Skin epidermis (tissue), 12 donors: ENCODE data around the gene ZFAND2A.
A peak's percentile ranks its signal among the peaks of the same experiment; 100 is the strongest.

Source experiments
- H3K27ac ChIP-seq, 21 experiments: fragments of 200-600 bp; sonication (generic) in 11 of 21; one replicate each; pipeline ENCODE4 v1.5.0; 2020; ENCODE audit warnings: mild to moderate bottlenecking in 3 of 21, inconsistent platforms in 2 of 21, moderate library complexity in 2 of 21
- H3K4me3 ChIP-seq, 7 experiments: fragments of 200-600 bp; sonication (generic) in 2 of 7; one replicate each; pipeline ENCODE4 v1.5.0; 2020; ENCODE audit warnings: inconsistent platforms in 2 of 7, mild to moderate bottlenecking in 2 of 7, moderate library complexity in 1 of 7

The ZFAND2A gene

DNA sequence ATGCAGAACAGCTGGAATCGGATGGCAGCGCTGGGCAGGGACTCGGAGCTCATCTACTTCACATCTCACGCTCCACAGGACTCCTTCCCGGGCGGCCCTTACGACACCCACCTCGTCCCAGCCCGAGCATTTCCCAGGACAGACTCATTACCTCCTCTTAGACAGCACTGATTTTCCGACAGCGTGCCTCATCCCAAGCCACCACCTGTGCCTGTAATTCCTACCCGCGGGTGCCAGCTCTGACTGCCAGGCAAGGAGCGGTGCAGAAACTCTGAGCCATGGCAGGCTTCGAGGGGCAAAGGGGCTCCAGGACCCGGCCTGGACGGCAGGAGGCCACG, 46.5 kb downstream of the ZFAND2A start:
- no peak overlapping the region for H3K27ac ChIP-seq
- H3K4me3 ChIP-seq = no peak overlapping the region

DNA sequence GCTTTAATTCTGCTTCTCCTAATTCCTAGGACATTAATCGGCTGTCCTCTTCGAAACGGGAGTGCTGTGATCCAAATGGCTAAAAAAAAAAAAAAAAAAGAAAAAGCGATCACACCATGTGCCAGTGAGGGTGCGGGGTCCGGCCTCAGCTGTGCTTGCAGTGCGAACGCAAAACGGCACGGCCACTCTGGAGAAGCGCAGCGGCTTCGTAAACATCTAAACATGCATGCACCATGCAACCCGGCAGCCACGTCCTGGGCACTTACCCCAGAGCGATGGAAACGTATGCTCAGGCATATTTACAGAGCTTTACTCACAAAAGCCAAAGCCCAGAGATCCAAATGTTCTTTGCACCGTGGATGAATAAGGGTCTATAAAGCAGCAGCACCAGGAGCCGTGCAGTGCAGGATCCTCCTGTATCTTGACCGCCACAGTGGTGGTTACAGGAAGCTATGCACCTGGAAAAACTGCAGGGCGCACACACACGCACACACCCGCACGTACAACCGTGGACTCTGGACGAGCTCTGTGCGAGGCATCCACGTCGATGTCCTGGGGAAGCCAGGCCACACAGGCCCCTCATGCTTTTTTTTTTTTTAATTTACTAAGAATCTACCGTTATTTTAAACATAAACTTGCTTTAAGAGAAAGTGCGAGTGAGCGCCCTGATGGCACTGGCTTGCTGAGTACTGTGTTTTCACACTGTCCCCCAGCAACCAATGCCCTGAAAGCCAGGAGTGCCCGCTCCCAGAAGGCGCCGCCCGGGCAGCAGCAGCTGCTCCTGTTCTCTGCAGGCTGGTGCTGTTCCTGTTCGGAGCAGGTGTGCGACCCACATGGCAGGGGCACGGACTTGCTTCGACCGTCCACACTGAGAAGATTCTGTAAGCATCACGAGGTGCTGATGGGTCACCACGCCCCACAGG, 47.1 kb downstream of the ZFAND2A start:
- H3K27ac ChIP-seq = no peak overlapping the region

DNA sequence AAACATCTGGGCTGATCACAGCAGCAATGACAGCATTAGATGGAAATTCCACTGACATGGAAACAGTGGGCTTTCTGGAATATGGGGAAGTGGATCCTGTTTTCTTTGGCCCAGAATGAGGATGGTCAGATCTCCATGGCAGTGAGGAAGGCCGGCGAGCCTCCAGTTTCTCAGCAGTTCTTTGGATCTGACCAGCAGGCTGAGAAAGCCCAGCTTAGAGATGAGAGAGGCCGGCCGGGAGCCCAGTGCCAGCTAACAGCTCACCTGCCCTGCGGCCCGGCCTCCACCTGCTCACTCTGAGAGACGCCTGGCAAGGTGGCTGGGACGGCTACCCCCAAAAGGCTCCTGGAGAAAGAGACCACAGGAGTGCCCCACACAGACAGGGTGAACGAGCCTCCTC, 47.9 kb downstream of the ZFAND2A start:
- Histone ChIP-seq H3K4me3 (no peak overlapping the region), H3K27ac (no peak overlapping the region)

More for the DNA sequence above, 47.1 kb downstream of the ZFAND2A start:
- no peak overlapping the region for H3K4me3 ChIP-seq

DNA sequence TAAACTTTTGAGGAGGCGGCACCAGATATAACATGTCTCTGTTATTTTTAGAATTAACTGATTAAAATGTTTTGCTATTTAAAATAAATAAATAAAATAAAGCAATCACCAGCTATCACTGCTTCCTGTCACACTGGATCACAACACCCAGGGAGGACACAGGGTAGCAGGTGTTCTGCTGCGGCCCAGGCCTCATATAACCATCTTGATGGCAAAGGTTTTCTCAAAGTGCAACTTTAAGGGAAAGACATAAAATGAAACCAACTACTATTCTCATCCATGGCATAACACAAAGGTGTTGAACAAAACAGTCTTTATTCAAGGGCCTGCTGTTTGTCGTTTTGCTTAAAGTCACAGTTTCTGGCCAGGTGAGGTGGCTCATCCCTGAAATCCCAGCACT, 48.8 kb downstream of the ZFAND2A start:
- H3K27ac ChIP-seq = no peak overlapping the region

DNA sequence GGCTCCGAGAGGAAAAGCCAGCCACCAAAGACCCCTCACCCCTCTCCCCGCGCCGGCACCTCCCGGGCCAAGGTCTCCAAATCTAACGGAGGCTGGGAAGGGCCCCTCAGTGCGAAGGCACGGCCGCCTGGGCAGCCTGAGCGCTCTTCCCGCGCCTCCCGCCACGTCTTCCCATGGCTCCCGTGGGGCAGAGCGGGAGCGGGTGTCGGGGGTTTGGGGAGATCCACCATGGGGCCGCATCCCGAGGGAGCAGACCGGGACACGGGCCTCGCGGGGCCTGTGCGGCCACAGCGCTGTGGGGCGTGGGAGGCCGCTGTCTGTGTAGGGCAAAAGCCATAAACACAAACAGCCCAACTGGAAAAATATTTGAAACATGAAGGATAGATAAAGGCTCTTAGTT, 49.6 kb downstream of the ZFAND2A start:
- no peak overlapping the region for H3K27ac ChIP-seq
- H3K4me3 ChIP-seq = no peak overlapping the region

More for the DNA sequence above, 48.8 kb downstream of the ZFAND2A start:
- H3K4me3 ChIP-seq = no peak overlapping the region

DNA sequence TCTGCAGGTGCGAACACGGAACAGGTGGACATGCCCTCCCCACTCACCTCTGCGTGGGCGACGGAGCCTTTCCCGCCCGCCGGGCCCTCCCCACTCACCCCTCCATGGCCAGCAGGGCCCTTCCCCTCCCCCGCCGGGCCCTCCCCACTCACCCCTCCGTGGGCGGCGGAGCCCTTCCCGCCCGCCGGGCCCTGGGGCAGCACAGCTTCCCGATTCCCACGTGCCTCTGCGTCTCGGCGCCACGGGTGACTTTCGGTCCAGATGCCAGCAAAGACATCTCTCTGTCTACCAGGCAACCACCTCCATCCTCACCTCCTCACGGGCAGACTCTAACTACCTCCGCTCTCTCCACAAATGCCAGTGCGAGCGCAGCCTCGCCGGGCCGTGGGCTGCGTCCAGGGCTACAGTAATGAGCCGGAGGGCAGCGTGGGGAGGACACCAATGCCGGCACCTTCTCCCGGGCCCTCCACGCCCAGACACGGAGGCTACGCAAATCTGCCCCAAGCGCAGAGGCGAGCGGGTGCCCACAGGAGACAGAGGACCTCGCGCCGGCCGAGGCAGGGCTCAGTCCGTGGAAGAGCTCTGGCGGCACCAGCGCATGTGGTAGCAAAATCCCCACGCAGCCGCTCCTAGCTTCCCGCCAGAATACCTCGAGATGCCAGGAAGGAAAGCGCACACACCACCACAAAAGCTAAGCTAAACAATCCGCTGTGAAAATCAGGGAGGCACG, 50.2 kb downstream of the ZFAND2A start:
- Histone ChIP-seq H3K27ac (no peak overlapping the region), H3K4me3 (no peak overlapping the region)

DNA sequence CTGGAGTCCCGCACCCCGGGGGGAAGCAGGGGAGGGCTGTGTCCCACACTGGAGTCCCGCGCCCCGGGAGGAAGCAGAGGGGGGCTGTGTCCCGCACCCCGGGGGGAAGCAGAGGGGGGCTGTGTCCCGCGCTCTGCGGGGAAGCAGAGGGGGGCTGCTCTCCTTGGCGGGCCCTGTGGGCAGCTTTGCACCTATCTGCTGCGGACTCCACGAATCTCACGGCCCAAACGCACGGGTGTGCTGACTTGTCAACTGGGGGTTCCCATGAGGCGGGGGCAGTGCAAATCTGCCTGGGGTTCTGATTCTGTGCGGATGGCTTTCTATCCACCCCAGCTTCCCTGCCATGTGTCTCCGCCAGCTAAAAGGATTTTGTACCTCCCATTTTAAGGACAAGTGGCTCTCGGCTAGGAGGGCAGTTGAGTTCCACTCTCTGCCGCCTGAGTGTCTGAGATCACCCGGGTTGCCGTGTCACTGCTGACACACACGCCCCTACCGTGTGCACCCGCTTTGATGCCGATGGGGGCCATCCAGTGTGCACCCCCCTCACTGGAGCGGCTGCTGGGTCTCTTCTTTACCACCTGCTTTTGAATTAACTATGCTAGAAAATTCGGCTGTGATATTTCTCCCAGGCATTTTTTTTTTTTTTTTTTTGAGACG, 51.6 kb downstream of the ZFAND2A start:
- H3K4me3 ChIP-seq = no peak overlapping the region
- no peak overlapping the region for H3K27ac ChIP-seq

DNA sequence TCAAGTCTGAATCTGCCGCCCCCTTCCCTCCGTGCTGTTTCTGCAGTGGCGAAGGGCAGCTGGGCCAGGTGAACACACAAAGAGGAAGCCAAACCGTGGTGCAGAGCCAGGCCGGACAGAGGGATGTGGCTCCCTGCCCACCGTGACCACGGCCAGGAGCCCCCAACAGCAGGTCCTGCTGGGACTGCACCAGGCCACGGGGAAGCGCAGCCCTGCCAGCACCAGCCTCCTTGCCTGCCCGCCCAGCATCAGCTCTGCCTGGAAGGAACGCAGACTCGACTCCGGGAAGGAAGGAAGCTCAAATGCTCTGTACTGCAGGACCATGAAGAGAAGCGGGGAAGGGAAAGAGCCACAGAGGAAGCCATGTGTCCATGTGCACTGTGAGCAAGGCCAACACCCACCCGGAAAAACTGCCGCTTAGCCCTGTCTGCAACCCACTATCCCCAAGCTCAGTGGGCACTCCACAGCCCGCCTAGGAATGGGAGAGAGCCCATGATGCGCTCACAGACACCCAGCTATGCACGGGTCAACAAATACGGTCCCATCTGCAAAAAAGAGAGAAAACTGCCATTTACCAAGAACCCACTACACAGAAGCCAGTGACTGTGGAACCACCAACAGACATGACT, 53.1 kb downstream of the ZFAND2A start:
- no peak overlapping the region for H3K27ac ChIP-seq

DNA sequence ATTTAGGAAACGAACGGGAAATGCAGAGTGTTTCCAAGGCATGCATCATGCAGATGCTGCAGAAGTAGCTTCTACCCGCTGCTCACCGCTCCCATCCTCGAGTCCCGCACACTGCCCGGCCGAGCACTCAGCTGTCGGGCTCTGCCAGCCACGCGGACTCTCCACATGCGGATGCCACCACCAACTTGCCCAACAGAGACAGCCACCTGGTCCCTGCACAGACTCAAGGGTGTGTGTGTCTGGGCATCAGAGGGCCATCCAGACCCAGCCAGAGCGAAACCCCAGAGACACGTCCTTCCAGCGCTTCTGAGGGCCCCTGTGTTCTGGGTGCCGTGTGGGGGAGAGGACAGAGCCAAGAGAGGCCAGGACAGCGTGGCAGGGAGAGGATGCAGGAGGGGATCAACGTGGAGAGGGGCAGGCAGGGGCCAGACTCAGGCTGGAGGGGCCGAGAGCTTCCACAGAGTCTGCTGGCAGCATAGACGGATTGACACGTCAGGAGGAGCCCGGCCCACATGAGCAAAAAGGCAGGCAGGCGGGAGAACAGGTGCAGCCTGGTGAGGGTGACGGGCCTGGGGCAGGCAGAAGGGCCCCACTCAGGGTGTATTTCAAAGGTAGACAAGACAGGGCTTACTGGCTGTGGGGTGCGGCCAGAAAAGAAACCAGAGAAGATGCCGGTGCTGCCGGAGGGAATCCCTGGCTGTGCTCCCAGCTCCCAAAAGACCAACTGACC, 53.8 kb downstream of the ZFAND2A start:
- H3K27ac ChIP-seq = no peak overlapping the region
- no peak overlapping the region for H3K4me3 ChIP-seq

More for the DNA sequence above, 53.1 kb downstream of the ZFAND2A start:
- H3K4me3 ChIP-seq = no peak overlapping the region

DNA sequence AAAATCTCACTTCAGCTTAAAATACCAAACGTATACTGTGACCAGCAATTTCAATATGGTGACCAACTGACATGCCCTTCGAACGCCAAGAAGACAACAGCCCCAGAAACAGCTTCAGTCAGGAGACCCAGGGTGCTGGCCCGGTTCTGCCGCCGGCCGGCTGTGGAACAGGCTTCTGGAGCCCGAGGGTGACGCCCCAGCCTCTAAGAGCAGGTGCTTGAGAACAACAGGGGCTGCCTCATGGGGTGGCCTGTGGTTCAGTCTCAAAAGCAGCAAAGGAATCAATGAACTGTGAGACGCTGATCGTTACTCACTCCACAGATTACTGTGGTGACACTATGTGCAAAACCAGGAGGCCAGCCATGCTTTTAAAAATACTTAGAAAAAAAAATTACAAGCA, 54.8 kb downstream of the ZFAND2A start:
- Histone ChIP-seq H3K27ac (no peak overlapping the region), H3K4me3 (no peak overlapping the region)

DNA sequence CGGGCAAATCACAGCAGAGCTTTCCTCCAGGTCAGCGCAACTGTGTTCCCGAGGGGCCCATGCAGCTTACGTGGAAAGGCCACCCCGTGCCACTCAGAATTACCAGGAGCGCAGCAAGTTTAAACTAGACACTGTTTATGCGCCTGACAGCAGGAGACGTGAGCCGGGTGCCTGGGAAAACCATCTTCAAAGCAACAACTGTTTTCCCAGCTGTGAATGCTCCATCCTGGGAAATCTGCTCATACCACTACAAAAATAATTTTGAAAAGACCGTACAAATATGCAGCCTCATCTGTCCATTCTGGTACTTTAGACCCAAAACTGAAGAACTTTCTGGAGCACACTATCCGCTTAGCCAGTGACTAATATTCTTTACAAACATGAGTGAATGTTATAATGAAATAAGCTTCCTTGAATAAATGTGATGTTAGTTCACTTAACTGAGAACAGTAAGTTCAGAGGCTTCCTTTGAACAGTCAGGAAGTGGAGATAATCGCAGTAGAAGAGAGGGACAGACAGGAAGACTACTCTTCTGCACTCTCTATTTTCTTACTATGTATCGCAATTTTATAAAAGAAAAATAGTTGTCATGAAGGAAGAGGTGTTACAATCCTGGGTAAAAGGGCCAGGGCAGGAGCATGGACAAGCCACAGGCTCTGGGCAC, 55.3 kb downstream of the ZFAND2A start:
- Histone ChIP-seq H3K27ac (no peak overlapping the region), H3K4me3 (no peak overlapping the region)

DNA sequence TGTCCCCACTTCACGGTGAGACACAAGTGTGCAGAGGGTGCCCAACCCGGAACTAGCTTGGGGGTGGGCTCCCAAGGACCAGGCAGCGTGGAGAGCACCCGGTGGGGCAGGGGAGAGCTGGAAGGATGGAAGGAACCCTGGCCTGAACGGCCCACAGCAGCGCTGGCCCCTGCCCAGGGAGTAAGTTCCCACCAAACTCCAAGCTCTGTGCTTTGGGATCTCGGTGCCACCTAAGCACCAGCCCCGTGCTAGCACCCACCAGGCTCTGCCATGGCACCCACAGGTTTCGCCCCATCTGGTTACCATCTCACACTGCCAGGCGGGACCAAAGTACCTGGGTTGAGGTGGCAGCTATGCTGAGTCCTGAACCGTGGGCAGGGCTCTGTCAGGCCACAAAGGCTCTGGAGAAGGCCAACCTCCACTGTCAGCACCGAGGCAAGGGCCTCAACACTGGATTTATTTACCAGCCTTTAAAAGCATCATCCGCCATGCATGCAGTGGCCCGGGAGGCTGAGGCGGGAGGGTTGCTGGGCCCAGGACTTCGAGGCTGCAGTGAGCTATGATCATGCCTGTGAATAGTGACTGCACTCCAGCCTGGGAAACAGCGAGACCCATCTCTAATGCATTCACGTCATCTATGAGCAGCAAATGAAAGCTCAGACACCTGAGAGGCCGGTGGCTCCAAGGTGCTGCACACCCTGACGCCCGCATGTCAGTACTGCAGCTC, 56.0 kb downstream of the ZFAND2A start:
- Histone ChIP-seq H3K27ac (peak overlapping the region in 1 of 21 experiments; percentile 53), H3K4me3 (no peak overlapping the region)

DNA sequence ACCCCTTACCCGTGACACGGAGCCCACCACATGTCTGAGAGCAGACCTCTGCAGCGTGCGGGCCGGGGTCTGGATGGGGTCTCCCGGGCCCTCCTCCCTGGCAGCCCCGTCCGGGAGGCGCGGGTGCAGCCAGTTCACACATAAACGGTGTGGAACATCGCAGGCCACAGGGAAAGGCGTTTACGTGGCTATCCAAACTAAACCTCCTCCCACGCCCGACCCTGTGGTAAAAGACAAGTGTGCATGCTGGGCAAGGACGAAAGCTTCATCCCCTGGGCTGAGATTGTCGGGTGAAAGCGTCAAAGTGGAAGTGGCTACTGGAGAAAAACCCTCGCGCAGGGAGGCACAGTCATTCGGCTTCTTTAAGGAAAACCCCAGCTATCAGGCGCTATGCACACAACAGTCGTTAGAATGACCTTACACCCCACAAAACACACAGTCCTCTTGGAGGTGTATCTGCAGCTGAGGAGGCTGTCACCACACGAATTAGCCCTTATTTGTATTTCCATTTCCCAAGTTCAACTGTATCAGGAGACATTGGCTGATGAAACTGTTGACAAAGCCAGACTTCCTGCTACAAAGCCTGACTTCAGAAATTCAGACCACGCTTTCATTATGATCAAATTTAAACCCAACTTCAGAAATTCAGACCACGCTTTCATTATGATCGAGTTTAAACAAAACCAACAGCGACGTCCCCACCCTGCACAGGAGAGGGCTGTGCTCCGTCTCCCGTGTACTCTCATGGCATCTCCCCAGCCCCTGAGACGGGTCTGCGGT, 56.8 kb downstream of the ZFAND2A start:
- H3K27ac ChIP-seq = peak overlapping the region in 1 of 21 experiments; percentile 53
- peak overlapping the region in 1 of 7 experiments; percentile 1 for H3K4me3 ChIP-seq
